Activated T-cell treated with anti-CD3 and anti-CD28 coated beads for 24 hours (primary cell): ENCODE results near the gene ADH5.
"Not testable (repeated sequence)": the region's sequence is repeated elsewhere in the genome, so short reads cannot be mapped to it uniquely, and the experiment has no call there.

Source experiments
- DNase-seq: peaks from one replicate; pipeline ENCODE4 v3.0.0-alpha.2; 2020; ENCODE audit warnings: low read depth

ADH5 gene

GRCh38 chr4:99084595-99084994, 4.0 kb downstream of the ADH5 start:
- no peak for DNase-seq

GRCh38 chr4:99082192-99082591, 6.4 kb downstream of the ADH5 start:
- no peak for DNase-seq

- not testable (repeated sequence) for DNase-seq
These were observed 7.7 kb downstream of the ADH5 start for GRCh38 chr4:99080869-99081268.

- DNase-seq = no peak
These were observed 8.8 kb downstream of the ADH5 start for GRCh38 chr4:99079625-99080295.

- DNase-seq = no peak
These were observed 9.5 kb downstream of the ADH5 start for GRCh38 chr4:99078931-99079624.

- no peak for DNase-seq
These were observed 10.3 kb downstream of the ADH5 start for GRCh38 chr4:99078336-99078735.

- DNase-seq = no peak
These were observed 11.4 kb downstream of the ADH5 start for GRCh38 chr4:99077177-99077576.

- DNase-seq = no peak
These were observed 12.2 kb downstream of the ADH5 start for GRCh38 chr4:99076292-99076976.

GRCh38 chr4:99074816-99075215, 13.8 kb downstream of the ADH5 start:
- DNase-seq = no peak

- no peak for DNase-seq
These were observed 17.4 kb downstream of the ADH5 start for GRCh38 chr4:99071159-99071558.

GRCh38 chr4:99067617-99068016, 21.0 kb downstream of the ADH5 start:
- no peak for DNase-seq

- not testable (repeated sequence) for DNase-seq
These were observed 23.1 kb downstream of the ADH5 start for GRCh38 chr4:99065521-99065920.

GRCh38 chr4:99062120-99062519, 26.5 kb downstream of the ADH5 start:
- no peak for DNase-seq

GRCh38 chr4:99061048-99061700, 27.4 kb downstream of the ADH5 start:
- no peak for DNase-seq

- DNase-seq = no peak
These were observed 29.0 kb downstream of the ADH5 start for GRCh38 chr4:99059550-99059949.

- no peak for DNase-seq
These were observed 30.4 kb downstream of the ADH5 start for GRCh38 chr4:99058228-99058627.

- no peak for DNase-seq
These were observed 34.1 kb downstream of the ADH5 start for GRCh38 chr4:99054428-99054994.

GRCh38 chr4:99052902-99053301, 35.7 kb downstream of the ADH5 start:
- DNase-seq = no peak

GRCh38 chr4:99047710-99048109, 40.9 kb downstream of the ADH5 start:
- DNase-seq = no peak

- DNase-seq = no peak
These were observed 45.2 kb downstream of the ADH5 start for GRCh38 chr4:99043346-99043745.

- DNase-seq = no peak
These were observed 50.4 kb downstream of the ADH5 start for GRCh38 chr4:99038213-99038612.

GRCh38 chr4:99033956-99034355, 54.6 kb downstream of the ADH5 start:
- no peak for DNase-seq
